Measurements from ENCODE around the gene RCN1.

The RCN1 gene

GRCh38 chr11:32153747-32154146, 62.9 kb downstream of the RCN1 start:
- no peak for DNase-seq (ENCODE audit: low read depth)

- DNase-seq (ENCODE audit: low read depth) = no peak
Measured at GRCh38 chr11:32154275-32154674, 63.4 kb downstream of the RCN1 start.
